ENCODE results near the gene SERPINF2. TPM values are rescaled to one million over a fixed set of nuclear protein-coding genes. Genes with fewer than 3 reads are reported as not detected.

Gene SERPINF2
- total RNA-seq, 1 experiment from 2014 or later: 0.56 TPM

GRCh38 chr17:1779571-1780131 lies 37.0 kb downstream of the SERPINF2 start:
- no peaks in the 10 kb centered on the region for H3K9me3 Mint-ChIP-seq (ENCODE audit: unreplicated experiment)
- intact Hi-C loops (cut with micrococcal nuclease): no loop called here
- TSS peak; percentile 23 for BruUV-seq (replicated peaks)
- no peaks in the 10 kb centered on the region for H3K27me3 Mint-ChIP-seq (ENCODE audit: insufficient read depth, unreplicated experiment)
- ChIA-PET POLR2A (interaction anchor here (0.8 to 3.0 kb wide), 19 partner anchors 8 to 245 kb away, joined by 3 to 45 read pairs (median 5); partner anchors contain the start of genes RPA1, RTN4RL1 and SMYD4), CTCF (interaction anchor here (0.5 to 14.6 kb wide), 4 partner anchors 11 to 146 kb away, joined by 3 to 211 read pairs (median 5); partner anchors contain the start of gene WDR81)
- H3K27ac Mint-ChIP-seq (ENCODE audit: low read depth, unreplicated experiment): peak overlapping the region; percentile 83
- peaks cover 13% of the 10 kb centered on the region for H3K4me1 Mint-ChIP-seq (ENCODE audit: insufficient read depth, unreplicated experiment)
- peak overlapping the region; percentile 49 for H3K4me3 Mint-ChIP-seq (ENCODE audit: unreplicated experiment)
- DNase-seq (ENCODE audit: unreplicated experiment): peak; percentile 88
- peaks cover 30% of the 10 kb centered on the region for H3K36me3 Mint-ChIP-seq (ENCODE audit: insufficient read depth, unreplicated experiment)
- no peak for TF ChIP-seq CTCF (IDR thresholded peaks at IDR 0.05; ENCODE audit: unreplicated experiment)

DNA sequence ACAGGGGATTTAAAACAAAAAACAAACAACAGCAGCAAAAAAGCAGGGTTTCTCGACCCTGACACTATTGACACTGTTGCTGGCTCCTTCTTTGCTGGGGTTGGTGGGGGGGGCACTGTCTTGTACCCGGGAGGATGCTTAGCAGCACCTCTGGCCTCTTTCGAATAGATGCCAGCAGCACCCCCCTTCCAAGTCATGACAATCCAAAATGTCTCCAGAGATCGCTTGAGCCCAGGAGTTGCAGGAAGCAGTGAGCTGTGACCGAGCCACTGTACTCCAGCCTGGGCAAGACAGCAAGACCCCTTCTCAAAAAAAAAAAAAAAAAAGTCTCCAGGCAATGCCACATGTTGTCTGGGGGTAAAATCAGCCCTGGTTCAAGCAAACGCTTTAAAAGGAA lies 39.5 kb downstream of the SERPINF2 start:
- no peak for DNase-seq (ENCODE audit: unreplicated experiment)
- peaks cover 21% of the 10 kb centered on the region for H3K4me1 Mint-ChIP-seq (ENCODE audit: insufficient read depth, unreplicated experiment)
- no TSS peak for BruUV-seq (replicated peaks)
- CTCF ChIA-PET: interaction anchor here (0.6 to 14.6 kb wide), 8 partner anchors 9 to 289 kb away, joined by 3 to 211 read pairs (median 3); partner anchors contain the start of gene WDR81
- H3K27ac Mint-ChIP-seq (ENCODE audit: low read depth, unreplicated experiment): no peak overlapping the region
- intact Hi-C loops (cut with micrococcal nuclease): no loop called here
- no peak for TF ChIP-seq CTCF (IDR thresholded peaks at IDR 0.05; ENCODE audit: unreplicated experiment)
- H3K36me3 Mint-ChIP-seq (ENCODE audit: insufficient read depth, unreplicated experiment): peaks cover 46% of the 10 kb centered on the region
- H3K4me3 Mint-ChIP-seq (ENCODE audit: unreplicated experiment): no peak overlapping the region
- no peaks in the 10 kb centered on the region for H3K27me3 Mint-ChIP-seq (ENCODE audit: insufficient read depth, unreplicated experiment)
- POLR2A ChIA-PET: interaction anchor here (0.6 to 1.0 kb wide), 8 partner anchors 8 to 66 kb away, joined by 3 to 5 read pairs (median 3); partner anchors contain the start of gene WDR81
- H3K9me3 Mint-ChIP-seq (ENCODE audit: unreplicated experiment): no peaks in the 10 kb centered on the region

DNA sequence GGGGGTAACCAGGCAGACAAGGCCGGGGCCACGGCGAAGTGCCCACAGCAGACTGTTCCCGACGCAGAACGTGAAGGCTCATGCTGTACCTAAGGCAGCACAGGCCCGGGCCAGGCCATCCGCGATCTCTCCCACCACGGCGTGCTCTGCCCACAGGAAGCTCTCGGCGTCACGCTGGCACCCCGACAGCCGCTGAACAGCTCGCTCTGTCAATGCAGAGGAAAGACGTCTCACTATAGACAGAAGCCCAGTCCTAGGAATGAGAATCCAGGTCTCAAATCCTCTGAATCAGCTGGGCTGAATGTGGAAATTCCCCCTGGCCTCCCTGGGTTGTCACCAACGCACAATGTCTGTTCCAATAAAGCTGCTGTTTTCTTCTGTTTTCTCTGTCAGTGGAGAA lies 40.6 kb downstream of the SERPINF2 start:
- no peak for TF ChIP-seq CTCF (IDR thresholded peaks at IDR 0.05; ENCODE audit: unreplicated experiment)
- Mint-ChIP-seq H3K27ac (ENCODE audit: low read depth, unreplicated experiment) (peak overlapping the region; percentile 79), H3K4me1 (ENCODE audit: insufficient read depth, unreplicated experiment) (peaks cover 28% of the 10 kb centered on the region), H3K27me3 (ENCODE audit: insufficient read depth, unreplicated experiment) (no peaks in the 10 kb centered on the region), H3K4me3 (ENCODE audit: unreplicated experiment) (no peak overlapping the region), H3K9me3 (ENCODE audit: unreplicated experiment) (no peaks in the 10 kb centered on the region), H3K36me3 (ENCODE audit: insufficient read depth, unreplicated experiment) (peaks cover 46% of the 10 kb centered on the region)
- POLR2A ChIA-PET: interaction anchor here (0.6 to 5.3 kb wide), 14 partner anchors 10 to 211 kb away, joined by 3 to 41 read pairs (median 7); partner anchors contain the start of genes RPA1, SMYD4 and WDR81
- CTCF ChIA-PET: interaction anchor here (0.6 to 14.6 kb wide), 19 partner anchors 10 to 209 kb away, joined by 3 to 211 read pairs (median 4); partner anchors contain the start of genes SERPINF1 and WDR81
- intact Hi-C loops (cut with micrococcal nuclease): no loop called here
- DNase-seq (ENCODE audit: unreplicated experiment): no peak
- no TSS peak for BruUV-seq (replicated peaks)

- peak; percentile 74 for TF ChIP-seq CTCF (IDR thresholded peaks at IDR 0.05; ENCODE audit: unreplicated experiment)
- intact Hi-C loops (cut with micrococcal nuclease): loop anchor here (1.0 to 2.0 kb wide), 3 partner anchors 53 to 115 kb away; no protein-coding TSS in a partner anchor
- Mint-ChIP-seq H3K9me3 (ENCODE audit: unreplicated experiment) (no peaks in the 10 kb centered on the region), H3K4me3 (ENCODE audit: unreplicated experiment) (no peak overlapping the region), H3K4me1 (ENCODE audit: insufficient read depth, unreplicated experiment) (peaks cover 28% of the 10 kb centered on the region), H3K27me3 (ENCODE audit: insufficient read depth, unreplicated experiment) (no peaks in the 10 kb centered on the region), H3K27ac (ENCODE audit: low read depth, unreplicated experiment) (peak overlapping the region; percentile 79), H3K36me3 (ENCODE audit: insufficient read depth, unreplicated experiment) (peaks cover 46% of the 10 kb centered on the region)
- CTCF ChIA-PET: interaction anchor here (0.6 to 14.6 kb wide), 20 partner anchors 9 to 210 kb away, joined by 3 to 211 read pairs (median 4); partner anchors contain the start of genes SERPINF1 and WDR81
- DNase-seq (ENCODE audit: unreplicated experiment): peak; percentile 62
- POLR2A ChIA-PET: interaction anchor here (0.6 to 5.3 kb wide), 15 partner anchors 9 to 210 kb away, joined by 3 to 41 read pairs (median 7); partner anchors contain the start of genes RPA1, SMYD4 and WDR81
- no TSS peak for BruUV-seq (replicated peaks)
These were observed 41.4 kb downstream of the SERPINF2 start for GRCh38 chr17:1783834-1784611.

Data from MCF 10A (cell line).